AG10803 (cell line): Measurements from ENCODE around the gene KCNT2.

ENCODE experiments used
- DNase-seq: peaks from one replicate; pipeline ENCODE4 v3.0.0; 2010; ENCODE audit warnings: low read depth
- H3K4me3 ChIP-seq: 2 replicates; pipeline ENCODE4 v1.5.1; 2011; ENCODE audit warnings: mild to moderate bottlenecking, low read length, control low read depth
- TF ChIP-seq, protein P1 (sequence below): conservative IDR thresholded peaks from 2 replicates; pipeline ENCODE4 v1.5.1; 2011; ENCODE audit warnings: mild to moderate bottlenecking, low read length, control low read depth, inconsistent platforms

The KCNT2 gene

DNA sequence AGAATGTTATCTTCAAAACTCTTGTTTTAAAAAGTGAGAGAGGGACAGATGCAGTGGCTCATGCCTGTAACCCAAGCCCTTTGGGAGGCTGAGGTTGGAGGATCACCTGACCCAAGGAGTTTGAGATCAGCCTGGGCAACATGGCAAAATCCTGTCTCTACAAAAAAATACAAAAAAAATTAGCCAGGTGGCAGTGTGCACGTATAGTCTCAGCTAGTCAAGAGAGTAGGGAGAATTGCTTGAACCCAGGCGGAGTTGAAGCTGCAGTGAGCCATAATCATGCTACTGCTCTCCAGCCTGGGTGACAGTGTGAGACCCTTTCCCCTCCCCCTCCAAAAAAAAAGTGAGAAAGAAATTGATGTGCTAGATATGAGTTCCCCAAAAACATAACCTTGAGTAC lies 131.0 kb downstream of the KCNT2 start:
- H3K4me3 ChIP-seq, result no peak overlapping the region
- DNase-seq, result no peak
- TF ChIP-seq, protein P1, sequence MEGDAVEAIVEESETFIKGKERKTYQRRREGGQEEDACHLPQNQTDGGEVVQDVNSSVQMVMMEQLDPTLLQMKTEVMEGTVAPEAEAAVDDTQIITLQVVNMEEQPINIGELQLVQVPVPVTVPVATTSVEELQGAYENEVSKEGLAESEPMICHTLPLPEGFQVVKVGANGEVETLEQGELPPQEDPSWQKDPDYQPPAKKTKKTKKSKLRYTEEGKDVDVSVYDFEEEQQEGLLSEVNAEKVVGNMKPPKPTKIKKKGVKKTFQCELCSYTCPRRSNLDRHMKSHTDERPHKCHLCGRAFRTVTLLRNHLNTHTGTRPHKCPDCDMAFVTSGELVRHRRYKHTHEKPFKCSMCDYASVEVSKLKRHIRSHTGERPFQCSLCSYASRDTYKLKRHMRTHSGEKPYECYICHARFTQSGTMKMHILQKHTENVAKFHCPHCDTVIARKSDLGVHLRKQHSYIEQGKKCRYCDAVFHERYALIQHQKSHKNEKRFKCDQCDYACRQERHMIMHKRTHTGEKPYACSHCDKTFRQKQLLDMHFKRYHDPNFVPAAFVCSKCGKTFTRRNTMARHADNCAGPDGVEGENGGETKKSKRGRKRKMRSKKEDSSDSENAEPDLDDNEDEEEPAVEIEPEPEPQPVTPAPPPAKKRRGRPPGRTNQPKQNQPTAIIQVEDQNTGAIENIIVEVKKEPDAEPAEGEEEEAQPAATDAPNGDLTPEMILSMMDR, result no peak

DNA sequence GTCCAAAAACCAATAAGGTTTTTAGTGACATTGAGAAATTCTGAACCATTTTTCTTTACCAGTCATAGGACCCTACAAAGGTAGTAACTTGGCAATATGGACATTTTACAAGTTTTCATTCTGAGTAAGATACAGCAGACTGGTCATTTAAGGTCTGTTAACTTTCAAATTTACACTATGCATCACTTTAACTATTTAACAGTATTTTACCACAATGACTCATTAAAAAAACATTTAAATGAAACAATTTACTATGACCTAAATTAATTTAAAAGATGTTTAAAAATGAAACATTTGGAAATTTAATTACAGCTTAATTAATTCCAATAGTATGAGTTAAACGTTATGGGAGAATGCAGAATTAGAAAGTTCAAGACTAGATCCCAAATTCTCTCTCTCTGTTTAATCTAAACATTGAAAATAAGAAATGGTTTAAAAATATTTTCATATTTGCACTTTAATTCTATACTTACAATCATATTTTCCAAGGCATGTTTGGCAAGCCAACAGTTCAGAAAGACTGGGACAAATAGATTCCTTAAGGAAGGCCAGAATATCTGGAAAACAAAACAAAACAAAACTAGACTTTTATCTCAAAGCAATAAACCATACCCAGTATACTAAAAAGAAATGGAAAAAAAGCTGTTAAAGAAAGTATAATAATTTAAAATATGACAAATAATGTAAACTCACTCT lies 140.9 kb downstream of the KCNT2 start:
- DNase-seq, result peak; percentile 9
- no peak overlapping the region for H3K4me3 ChIP-seq
- TF ChIP-seq, protein P1, result no peak

DNA sequence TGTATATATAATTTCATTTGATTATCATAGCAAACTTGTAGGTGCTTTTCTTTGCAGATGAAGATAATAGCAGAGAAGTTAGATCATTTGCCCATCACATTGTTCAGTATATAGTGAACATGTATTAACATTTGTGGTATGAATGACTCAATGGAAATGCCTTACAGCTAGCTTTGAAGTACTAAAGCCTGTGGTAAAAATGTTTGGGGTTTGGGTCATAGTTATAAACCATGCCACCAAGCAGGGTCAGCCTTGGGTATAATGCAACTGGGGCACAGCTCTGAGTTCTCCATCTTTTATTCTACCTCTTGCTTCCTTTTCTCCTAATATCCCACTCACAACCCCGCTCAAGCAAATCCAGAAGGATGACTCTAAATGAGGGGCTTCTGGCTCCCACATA lies 141.6 kb downstream of the KCNT2 start:
- TF ChIP-seq, protein P1, result no peak
- no peak overlapping the region for H3K4me3 ChIP-seq
- peak; percentile 78 for DNase-seq

DNA sequence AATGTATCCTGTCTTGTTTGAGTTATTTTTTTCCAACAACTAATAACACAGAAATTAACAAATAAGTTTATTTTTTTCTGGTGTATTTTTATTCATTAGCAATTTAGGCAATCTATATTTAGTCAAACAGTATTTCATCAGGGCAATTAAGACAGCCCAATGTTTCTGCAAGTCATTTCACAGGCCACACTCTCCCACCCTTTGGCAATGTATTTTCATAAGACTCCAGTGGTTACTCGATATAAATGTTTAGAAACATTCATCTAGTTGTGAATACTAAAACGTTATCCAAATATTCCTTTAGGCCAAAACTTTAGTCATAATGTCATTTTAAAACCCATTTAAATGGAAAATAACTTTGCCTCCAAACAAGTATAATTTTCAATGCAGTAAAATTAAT lies 142.1 kb downstream of the KCNT2 start:
- TF ChIP-seq, protein P1, result no peak
- DNase-seq, result no peak
- H3K4me3 ChIP-seq, result no peak overlapping the region

DNA sequence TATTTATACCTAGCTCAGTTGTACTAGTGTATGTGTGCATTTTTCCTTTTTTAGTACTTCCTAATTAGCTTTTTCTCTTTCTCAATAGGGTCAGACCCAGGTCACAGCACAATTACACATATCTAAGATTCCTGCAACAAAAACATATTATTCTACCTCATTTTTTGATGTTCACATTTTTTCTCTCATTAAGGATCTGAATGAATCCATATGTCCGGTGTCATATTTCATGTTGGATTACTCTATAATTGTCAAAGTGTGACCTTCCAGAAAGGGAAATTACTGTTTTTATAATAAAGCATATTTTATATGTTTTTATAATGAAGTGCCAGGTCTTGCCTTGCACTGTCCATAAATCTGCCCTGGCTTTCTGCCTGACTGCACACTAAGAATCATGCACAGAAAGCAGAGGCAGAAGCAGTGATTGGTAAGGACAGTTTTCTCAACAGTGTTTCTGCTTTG lies 143.7 kb downstream of the KCNT2 start:
- no peak overlapping the region for H3K4me3 ChIP-seq
- TF ChIP-seq, protein P1, result no peak
- peak; percentile 75 for DNase-seq

DNA sequence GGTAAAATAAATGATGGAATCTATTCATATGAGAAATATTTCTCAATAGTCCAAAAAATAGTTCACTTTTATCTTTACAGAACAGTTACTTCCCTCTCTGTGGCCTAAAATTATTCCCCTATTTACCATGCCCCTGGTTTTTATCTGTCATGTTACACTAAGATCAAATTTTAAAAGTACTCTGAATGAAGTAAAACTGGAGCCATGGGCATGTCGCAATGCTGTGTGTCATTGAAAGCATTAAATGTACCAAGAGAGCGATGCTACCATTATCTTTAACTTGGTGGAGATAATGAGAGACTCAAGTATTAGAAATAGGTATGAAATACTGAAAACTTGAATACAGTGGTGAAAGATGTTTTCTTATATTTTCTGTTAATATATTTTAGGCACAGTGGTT lies 146.2 kb downstream of the KCNT2 start:
- no peak for DNase-seq
- H3K4me3 ChIP-seq, result no peak overlapping the region
- TF ChIP-seq, protein P1, result no peak

DNA sequence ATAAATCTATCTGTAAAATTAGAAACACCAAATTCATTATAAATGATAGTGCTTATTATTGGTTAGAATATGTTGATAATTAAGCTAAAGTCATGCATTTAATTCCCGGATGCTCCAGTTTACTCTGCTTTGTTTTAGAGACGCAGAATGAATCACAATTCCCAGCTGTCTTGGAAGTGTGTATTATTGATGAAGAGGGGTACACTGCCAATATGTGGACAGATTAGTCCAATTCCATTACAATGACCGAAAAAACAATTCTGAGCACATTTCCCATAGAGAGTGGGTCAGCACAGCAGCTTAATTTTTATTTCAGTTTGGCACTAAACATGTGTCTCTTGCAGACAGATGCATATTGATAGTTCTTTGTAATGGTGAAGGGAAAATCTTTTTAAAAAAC lies 146.7 kb downstream of the KCNT2 start:
- TF ChIP-seq, protein P1, result no peak
- no peak overlapping the region for H3K4me3 ChIP-seq
- peak; percentile 3 for DNase-seq
